Ovary (tissue), 9 donors: ENCODE results near the gene TUNAR. TPM values are rescaled to one million over a fixed set of nuclear protein-coding genes. Genes with fewer than 3 reads are reported as not detected.

Experiments
- DNase-seq, 5 donors: peaks; one replicate each; pipeline ENCODE4 v3.0.0-alpha.2; 2019 to 2020
- H3K27ac ChIP-seq, 2 donors: fragments of 200-600 bp; one replicate each; pipeline versions ENCODE4 v1.5.1 to v1.8.0; 2019 to 2022
- H3K27me3 ChIP-seq: fragments of 200-600 bp; one replicate; pipeline ENCODE4 v1.8.0; 2022
- H3K36me3 ChIP-seq: fragments of 200-600 bp; sonication (generic); one replicate; pipeline ENCODE4 v1.5.1; 2019
- H3K4me1 ChIP-seq: one replicate; pipeline ENCODE4 v1.8.1; 2013; ENCODE audit warnings: mild to moderate bottlenecking, moderate library complexity; ENCODE audit not compliant: insufficient read depth
- H3K4me3 ChIP-seq: fragments of 200-600 bp; sonication (generic); one replicate; pipeline ENCODE4 v1.5.1; 2017
- H3K9me3 ChIP-seq, 2 donors: fragments of 200-600 bp in 1 of 2; sonication (generic) in 1 of 2; one replicate each; pipeline versions ENCODE4 v1.5.1 to v1.8.1; 2013 to 2019; ENCODE audit warnings: mild to moderate bottlenecking in 1 of 2, moderate library complexity in 1 of 2
- CTCF ChIP-seq, 3 donors: fragments of 450-650 bp in 2 of 3; fragments of 200-600 bp in 1 of 3; IDR thresholded peaks; one replicate each; pipeline versions ENCODE4 v1.5.1 to v1.8.0; 2016 to 2022; ENCODE audit warnings: antibody characterized with exemption in 3 of 3, mild to moderate bottlenecking in 1 of 3
- EP300 ChIP-seq: sonication (generic); formaldehyde crosslinking; IDR thresholded peaks from one replicate; pipeline ENCODE4 v1.6.1; 2017; ENCODE audit warnings: antibody characterized with exemption
- POLR2A ChIP-seq: fragments of 450-650 bp; IDR thresholded peaks from one replicate; pipeline ENCODE4 v1.6.1; 2017; ENCODE audit warnings: antibody characterized with exemption, mild to moderate bottlenecking, moderate library complexity
- WGBS, 3 donors: extraction: QIAGEN DNeasy Blood & Tissue Kit in 1 of 3; methylation state at CpG; one replicate each; pipeline versions ENCODE4 v1.1.5 to v1.1.7; 2013 to 2017; 5-methylcytosine and 5-hydroxymethylcytosine counted together
- intact Hi-C, 4 donors: fragments of 100-400 bp; cut with DNase I; formaldehyde crosslinking; loops; one replicate each; pipeline versions ENCODE4 v1.11.0 to v1.15.1; 2022 to 2023
- polyA plus RNA-seq, 2 donors: library from polyadenylated mRNA; stranded (reverse); fragments of 200-250 nt in 1 of 2; fragments of 350-450 nt in 1 of 2; fragmentation: Illumina TruSeq in 1 of 2; extraction: RNeasy Lipid Tissue Mini Kit (QIAGEN cat#74804) in 1 of 2; gene quantifications; one replicate each; pipeline ENCODE4 v1.2.3, GENCODE V29; 2013 to 2014
- total RNA-seq, 7 donors: library from RNA; depleted of rRNA in 2 of 7; stranded (reverse); fragments of >200 nt in 2 of 7; fragmentation: NEBNext Ultra II Directional in 3 of 7; extraction: Animal tissue kit (Norgen Biotek cat#: 25700) in 3 of 7; gene quantifications; one replicate each; pipeline versions ENCODE4 v1.1.0 to v1.2.4, GENCODE V29; 2016 to 2023
- donor health status: DM: no; HTN: no; CAD: no; lungs with moderate emphysema.
- donor health status: DM: no; HTN: no; CAD: no.
- donor health status: Bipolar disorder and iron deficiency.
- donor health status: DM: yes; HTN: yes; CAD: no.
- donor health status: DM: no; HTN: no; CAD: no.
- donor health status: DM: yes; HTN: yes; CAD: no.

TUNAR gene
- total and polyA plus RNA-seq, 9 donors: 0.06 to 10.6 (median 0.46) TPM; not detected in 1

GRCh38 chr14:95884377-95884776, 7.7 kb downstream of the TUNAR start:
- intact Hi-C loops: no loop called here
- Histone ChIP-seq H3K4me3 (no peak overlapping the region), H3K27ac (no peak overlapping the region), H3K4me1 (no peaks in the 10 kb centered on the region), H3K36me3 (no peaks in the 10 kb centered on the region), H3K27me3 (no peaks in the 10 kb centered on the region), H3K9me3 (no peaks in the 10 kb centered on the region)
- no peak for DNase-seq
- 71 to 82% (median 74%) methylated on average over 3 of the region's 3 CpGs for WGBS, 3 donors
- TF ChIP-seq EP300 (no peak), POLR2A (no peak), CTCF (IDR thresholded peaks at IDR 0.05) (no peak)

GRCh38 chr14:95885278-95885677, 8.6 kb downstream of the TUNAR start:
- intact Hi-C loops: no loop called here
- Histone ChIP-seq H3K36me3 (no peaks in the 10 kb centered on the region), H3K4me3 (no peak overlapping the region), H3K27ac (no peak overlapping the region), H3K9me3 (no peaks in the 10 kb centered on the region), H3K4me1 (no peaks in the 10 kb centered on the region), H3K27me3 (no peaks in the 10 kb centered on the region)
- DNase-seq: no peak
- 28 to 49% (median 30%) methylated on average over 7 of the region's 7 CpGs for WGBS, 3 donors
- no peak for TF ChIP-seq POLR2A
- no peak for TF ChIP-seq CTCF (IDR thresholded peaks at IDR 0.05)
- no peak for TF ChIP-seq EP300

GRCh38 chr14:95885866-95886265, 9.2 kb downstream of the TUNAR start:
- no peaks in the 10 kb centered on the region for H3K9me3 ChIP-seq

GRCh38 chr14:95886366-95887056, 9.9 kb downstream of the TUNAR start:
- 55 to 65% (median 62%) methylated on average over 7 of the region's 7 CpGs for WGBS, 3 donors
- Histone ChIP-seq H3K36me3 (no peaks in the 10 kb centered on the region), H3K27me3 (no peaks in the 10 kb centered on the region), H3K27ac (no peak overlapping the region), H3K9me3 (no peaks in the 10 kb centered on the region), H3K4me1 (no peaks in the 10 kb centered on the region), H3K4me3 (no peak overlapping the region)
- no peak for DNase-seq
- TF ChIP-seq CTCF (IDR thresholded peaks at IDR 0.05) (no peak), EP300 (no peak), POLR2A (no peak)
- intact Hi-C loops: no loop called here

More at GRCh38 chr14:95885866-95886265, 9.2 kb downstream of the TUNAR start:
- H3K27me3 ChIP-seq: no peaks in the 10 kb centered on the region
- TF ChIP-seq POLR2A (no peak), CTCF (IDR thresholded peaks at IDR 0.05) (no peak), EP300 (no peak)
- H3K4me3 ChIP-seq: no peak overlapping the region
- no peaks in the 10 kb centered on the region for H3K36me3 ChIP-seq
- 64 to 79% (median 75%) methylated on average over 7 of the region's 7 CpGs for WGBS, 3 donors
- H3K27ac ChIP-seq: no peak overlapping the region
- no peaks in the 10 kb centered on the region for H3K4me1 ChIP-seq
- no peak for DNase-seq
- intact Hi-C loops: no loop called here
